ENCODE data around the gene PLCD4. TPM values are rescaled to one million over a fixed set of nuclear protein-coding genes. Genes with fewer than 3 reads are reported as not detected.

PLCD4 gene
- total and polyA plus RNA-seq, 2 of the 8 experiments (the other 6 are each of a cell fraction or from before 2014, with no cell fraction given), result 0.21 to 0.50 TPM

GRCh38 chr2:218615868-218616315 lies 8.2 kb downstream of the PLCD4 start:
- Histone ChIP-seq H2AK5ac (ENCODE audit: low read depth, low read length) (no peak overlapping the region), H4K8ac (ENCODE audit: extremely low read depth, insufficient read depth, low read length) (no peak overlapping the region), H3K14ac (ENCODE audit: insufficient read length) (no peak overlapping the region), H3K56ac (replicated peaks; ENCODE audit: insufficient read length, low read depth, low read length) (no peak overlapping the region), H2BK15ac (ENCODE audit: low read length) (no peak overlapping the region), H4K20me1 (replicated peaks in 1 of 2; ENCODE audit: control insufficient read depth in 1 of 2, insufficient read depth in 2 of 2, low read length in 2 of 2) (no peaks in the 10 kb centered on the region), H3K18ac (ENCODE audit: extremely low read depth, low read length) (no peak overlapping the region), H3K4me2 (ENCODE audit: insufficient read depth in 1 of 2, low read depth in 2 of 2, low read length in 2 of 2) (no peak overlapping the region), H4K91ac (replicated peaks; ENCODE audit: insufficient read length, low read length) (no peak overlapping the region), H3K9ac (replicated peaks in 1 of 4; ENCODE audit: extremely low read depth in 1 of 4, low read depth in 3 of 4, low read length in 3 of 4) (no peak overlapping the region), H3K27ac (ENCODE audit: low read depth, low read length) (no peak overlapping the region), H3K79me2 (ENCODE audit: control insufficient read depth in 1 of 2, insufficient read depth in 2 of 2, low read length in 2 of 2) (no peaks in the 10 kb centered on the region), H3K4ac (replicated peaks; ENCODE audit: insufficient read length, low read depth, low read length) (no peak overlapping the region), H3K27me3 (replicated peaks in 1 of 4; ENCODE audit: control insufficient read depth in 3 of 4, extremely low read depth in 1 of 4, insufficient read depth in 3 of 4, low read length in 3 of 4) (no peaks in the 10 kb centered on the region), H3K79me1 (ENCODE audit: low read depth, low read length) (no peaks in the 10 kb centered on the region), H2BK120ac (replicated peaks; ENCODE audit: low read depth, low read length) (no peak overlapping the region), H3K4me1 (replicated peaks in 1 of 4; ENCODE audit: control insufficient read depth in 3 of 4, insufficient read depth in 4 of 4, low read length in 3 of 4) (no peaks in the 10 kb centered on the region), H3K4me3 (ENCODE audit: extremely low read depth in 1 of 4, insufficient read depth in 2 of 4, low read depth in 3 of 4, low read length in 4 of 4) (no peak overlapping the region), H2BK12ac (ENCODE audit: low read depth, low read length) (no peak overlapping the region), H2AFZ (ENCODE audit: low read length) (0 out of 2 replicates have a peak overlapping the region, but pooled peaks have one; percentile 26), H3K36me3 (ENCODE audit: control insufficient read depth in 2 of 4, insufficient read depth in 4 of 4, low read length in 3 of 4) (no peaks in the 10 kb centered on the region), H3K9me3 (ENCODE audit: insufficient read depth in 2 of 2, low read depth in 1 of 2, low read length in 1 of 2) (no peaks in the 10 kb centered on the region), H2BK5ac (ENCODE audit: low read depth, low read length) (no peak overlapping the region), H2BK20ac (ENCODE audit: low read length) (no peak overlapping the region), H3K23me2 (ENCODE audit: low read depth, low read length) (no peaks in the 10 kb centered on the region), H4K5ac (ENCODE audit: insufficient read length, low read depth, low read length) (no peak overlapping the region), H3K23ac (ENCODE audit: insufficient read length) (no peak overlapping the region)
- POLR2A ChIA-PET (ENCODE audit: partially characterized antibody), result interaction anchor here (0.8 to 1.2 kb wide), 3 partner anchors 9 to 17 kb away, joined by 3 to 4 read pairs (median 3); no protein-coding TSS in a partner anchor
- CTCF ChIA-PET (ENCODE audit: partially characterized antibody), result interaction anchor here (0.5 to 2.9 kb wide), 5 partner anchors 8 to 1656 kb away, joined by 3 to 13 read pairs (median 3); partner anchors contain the start of gene PLCD4
- 93% methylated on average over 6 of the region's 6 CpGs; no CpG with 5 or more reads in 1 of the 2 experiments for WGBS, 2 experiments (ENCODE audit: extremely low coverage in 1 of 2, insufficient coverage in 1 of 2, insufficient read length in 1 of 2, insufficient replicate concordance in 2 of 2, low coverage in 1 of 2, low lambda C conversion rate in 2 of 2, missing lambda C conversion rate in 1 of 2)
- FAIRE-seq, result no peak
- no peak for DNase-seq (ENCODE audit: low read depth in 1 of 2, low spot score in 2 of 2)
- TF ChIP-seq CTCF (IDR thresholded peaks at IDR 0.05; ENCODE audit: control extremely low read depth in 1 of 3, insufficient read depth in 1 of 3, low read depth in 1 of 3, low read length in 3 of 3), result no peak
- TF ChIP-seq CBX8 (IDR thresholded peaks at IDR 0.05; ENCODE audit: borderline replicate concordance, low read depth, low read length), result no peak
- no peak for TF ChIP-seq SRF (IDR thresholded peaks at IDR 0.05; ENCODE audit: low read depth, low read length)
- no peak for TF ChIP-seq KDM4A (IDR thresholded peaks at IDR 0.05; ENCODE audit: low read depth, low read length, severe bottlenecking)
- TF ChIP-seq SIRT6 (IDR thresholded peaks at IDR 0.05; ENCODE audit: low read length), result no peak
- TF ChIP-seq HDAC2 (IDR thresholded peaks at IDR 0.05; ENCODE audit: borderline replicate concordance in 1 of 2, low read depth in 2 of 2, low read length in 2 of 2), result no peak
- TF ChIP-seq ATF3 (IDR thresholded peaks at IDR 0.05; ENCODE audit: insufficient read depth, low read depth, low read length), result no peak
- TF ChIP-seq GTF2F1 (IDR thresholded peaks at IDR 0.05; ENCODE audit: borderline replicate concordance, low read depth, low read length), result no peak
- no peak for TF ChIP-seq NANOG (IDR thresholded peaks at IDR 0.05; ENCODE audit: insufficient read depth, low read depth, low read length, poor library complexity, severe bottlenecking)
- no peak for TF ChIP-seq MAFK (IDR thresholded peaks at IDR 0.05; ENCODE audit: low read depth, low read length)
